Psoas muscle (tissue), 8 donors: Measurements from ENCODE around the gene GALNT9. TPM values are rescaled to one million over a fixed set of nuclear protein-coding genes. Genes with fewer than 3 reads are reported as not detected.
"Not testable (repeated sequence)": the region's sequence is repeated elsewhere in the genome, so short reads cannot be mapped to it uniquely, and the experiment has no call there.

Experiments
- ATAC-seq, 4 donors: fragments of 200-7000 bp; cut with Tn5 transposase; one replicate each; pipeline ENCODE4 v1.9.1; 2020; ENCODE audit warnings: moderate library complexity in 3 of 4, mild to moderate bottlenecking in 2 of 4
- DNase-seq, 2 donors: peaks; one replicate each; pipeline ENCODE4 v3.0.0-alpha.2; 2020
- H3K27ac ChIP-seq: fragments of 200-600 bp; one replicate; pipeline ENCODE4 v1.8.0; 2022
- H3K27me3 ChIP-seq, 3 donors: fragments of 200-600 bp in 1 of 3; one replicate each; pipeline versions ENCODE4 v1.6.1 to v1.8.0; 2013 to 2022; ENCODE audit warnings: low read length in 2 of 3, mild to moderate bottlenecking in 2 of 3, moderate library complexity in 1 of 3; ENCODE audit not compliant: insufficient read depth in 3 of 3
- H3K36me3 ChIP-seq, 2 donors: fragments of 200-600 bp in 1 of 2; one replicate each; pipeline versions ENCODE4 v1.6.1 to v1.8.0; 2013 to 2022; ENCODE audit warnings: low read depth in 1 of 2, mild to moderate bottlenecking in 1 of 2, moderate library complexity in 1 of 2; ENCODE audit not compliant: insufficient read depth in 1 of 2
- H3K4me1 ChIP-seq: fragments of 200-600 bp; one replicate; pipeline ENCODE4 v1.8.0; 2022
- H3K4me3 ChIP-seq: fragments of 200-600 bp; one replicate; pipeline ENCODE4 v1.8.0; 2022; ENCODE audit warnings: mild to moderate bottlenecking
- H3K9me3 ChIP-seq: fragments of 200-600 bp; one replicate; pipeline ENCODE4 v1.8.0; 2022
- WGBS, 3 donors: extraction: QIAGEN DNeasy Blood & Tissue Kit; methylation state at CpG; one replicate each; pipeline versions ENCODE4 v1.1.6 to v1.1.7; 2013; 5-methylcytosine and 5-hydroxymethylcytosine counted together
- intact Hi-C, 2 donors: fragments of 100-400 bp; cut with DNase I; formaldehyde crosslinking; loops; one replicate each; pipeline versions ENCODE4 v1.11.0 to v1.14.2; 2022
- polyA plus RNA-seq, 3 donors: library from polyadenylated mRNA; stranded (reverse); fragments of 200-250 nt; gene quantifications; one replicate each; pipeline ENCODE4 v1.2.3, GENCODE V29; 2013
- total RNA-seq, 4 donors: library from RNA; stranded (reverse); fragmentation: NEBNext Ultra II Directional in 2 of 4; extraction: Animal tissue kit (Norgen Biotek cat#: 25700) in 2 of 4; gene quantifications; one replicate each; pipeline versions ENCODE4 v1.2.1 to v1.2.4, GENCODE V29; 2021 to 2023
- TF ChIP-seq, protein P1 (sequence below): fragments of 200-600 bp; IDR thresholded peaks from one replicate; pipeline ENCODE4 v1.8.0; 2022; ENCODE audit warnings: antibody characterized with exemption
- donor health status: healthy with polysubstance abuse.
- donor health status: DM: no; HTN: no; CAD: no; lungs with moderate emphysema.
- donor health status: Bipolar disorder and iron deficiency.
- donor health status: healthy.
- donor health status: DM: yes; HTN: yes; CAD: no.
- donor health status: DM: no; HTN: no; CAD: no.
- donor health status: DM: no; HTN: no; CAD: no.
- donor health status: DM: yes; HTN: yes; CAD: no.

The GALNT9 gene
- total and polyA plus RNA-seq, 7 donors = 0.01 to 0.21 (median 0.08) TPM; not detected in 4

- intact Hi-C loops = loop anchor here (10.0 kb wide), 2 partner anchors 374 to 464 kb away; partner anchors contain the start of genes LRCOL1 (in 1 of the 2) and P2RX2 (in 1 of the 2)
- no peaks in the 10 kb centered on the region for H3K27me3 ChIP-seq
- 83 to 91% (median 88%) methylated on average over 4 to 6 of the region's 6 CpGs for WGBS, 3 donors
- H3K4me1 ChIP-seq = no peaks in the 10 kb centered on the region
- H3K27ac ChIP-seq = no peak overlapping the region
- ATAC-seq = no peak
- peak; percentile 10 to 41 for DNase-seq
- H3K36me3 ChIP-seq = peaks cover 0 to 38% of the 10 kb centered on the region in 2 donors
- H3K9me3 ChIP-seq = no peaks in the 10 kb centered on the region
- TF ChIP-seq, protein P1, sequence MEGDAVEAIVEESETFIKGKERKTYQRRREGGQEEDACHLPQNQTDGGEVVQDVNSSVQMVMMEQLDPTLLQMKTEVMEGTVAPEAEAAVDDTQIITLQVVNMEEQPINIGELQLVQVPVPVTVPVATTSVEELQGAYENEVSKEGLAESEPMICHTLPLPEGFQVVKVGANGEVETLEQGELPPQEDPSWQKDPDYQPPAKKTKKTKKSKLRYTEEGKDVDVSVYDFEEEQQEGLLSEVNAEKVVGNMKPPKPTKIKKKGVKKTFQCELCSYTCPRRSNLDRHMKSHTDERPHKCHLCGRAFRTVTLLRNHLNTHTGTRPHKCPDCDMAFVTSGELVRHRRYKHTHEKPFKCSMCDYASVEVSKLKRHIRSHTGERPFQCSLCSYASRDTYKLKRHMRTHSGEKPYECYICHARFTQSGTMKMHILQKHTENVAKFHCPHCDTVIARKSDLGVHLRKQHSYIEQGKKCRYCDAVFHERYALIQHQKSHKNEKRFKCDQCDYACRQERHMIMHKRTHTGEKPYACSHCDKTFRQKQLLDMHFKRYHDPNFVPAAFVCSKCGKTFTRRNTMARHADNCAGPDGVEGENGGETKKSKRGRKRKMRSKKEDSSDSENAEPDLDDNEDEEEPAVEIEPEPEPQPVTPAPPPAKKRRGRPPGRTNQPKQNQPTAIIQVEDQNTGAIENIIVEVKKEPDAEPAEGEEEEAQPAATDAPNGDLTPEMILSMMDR = no peak
- H3K4me3 ChIP-seq = no peak overlapping the region
Observed at GRCh38 chr12:132150780-132151144, 178.6 kb downstream of the GALNT9 start.

- DNase-seq = peak in 1 of 2 donors; percentile 48
- H3K4me1 ChIP-seq, H3K27me3 ChIP-seq, ATAC-seq, H3K9me3 ChIP-seq, H3K27ac ChIP-seq, H3K4me3 ChIP-seq, intact Hi-C loops: not testable (repeated sequence)
- peaks cover 0 to 43% of the 10 kb centered on the region in 2 donors for H3K36me3 ChIP-seq
- 95 to 98% (median 97%) methylated on average over 6 to 25 of the region's 32 CpGs for WGBS, 3 donors
Observed at GRCh38 chr12:132149526-132149925, 179.9 kb downstream of the GALNT9 start.

DNA sequence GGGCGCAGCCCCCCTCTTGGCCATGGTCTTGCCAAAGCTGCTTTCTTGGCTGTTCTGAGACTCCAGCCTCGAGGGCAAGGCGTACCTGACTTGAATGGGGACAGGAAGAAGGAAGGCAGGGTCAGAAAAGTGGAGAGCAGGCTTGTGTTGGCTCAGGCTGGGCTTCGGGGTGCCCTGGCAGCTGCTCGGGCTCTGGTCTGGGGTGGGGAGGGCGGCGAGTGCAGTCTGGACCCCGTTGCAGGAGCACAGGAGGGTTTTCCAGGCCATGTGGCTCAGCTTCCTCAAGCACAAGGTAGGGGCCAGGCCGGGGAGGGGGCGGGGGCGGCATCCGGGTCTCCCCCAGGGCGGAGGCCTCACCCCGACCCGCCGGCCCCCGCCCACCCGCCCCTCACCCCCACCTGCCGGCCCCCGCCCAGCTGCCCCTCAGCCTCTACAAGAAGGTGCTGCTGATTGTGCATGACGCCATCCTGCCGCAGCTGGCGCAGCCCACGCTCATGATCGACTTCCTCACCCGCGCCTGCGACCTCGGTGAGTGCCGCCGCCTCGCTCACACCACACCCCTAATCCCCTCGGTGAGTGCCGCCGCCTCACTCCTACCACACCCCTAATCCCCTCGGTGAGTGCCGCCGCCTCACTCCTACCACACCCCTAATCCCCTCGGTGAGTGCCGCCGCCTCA lies 180.9 kb downstream of the GALNT9 start:
- peaks cover 0 to 43% of the 10 kb centered on the region in 2 donors for H3K36me3 ChIP-seq
- no peak overlapping the region for H3K27ac ChIP-seq
- DNase-seq (peak; percentile 16 to 52), ATAC-seq (no peak)
- no peaks in the 10 kb centered on the region for H3K27me3 ChIP-seq
- H3K9me3 ChIP-seq = no peaks in the 10 kb centered on the region
- TF ChIP-seq, protein P1 = no peak
- H3K4me3 ChIP-seq = no peak overlapping the region
- peaks cover 6% of the 10 kb centered on the region for H3K4me1 ChIP-seq
- 90 to 93% (median 93%) methylated on average over 10 to 35 of the region's 41 CpGs for WGBS, 3 donors
- intact Hi-C loops = no loop called here

- ATAC-seq (no peak), DNase-seq (peak in 1 of 2 donors; percentile 51)
- intact Hi-C loops = no loop called here
- no peaks in the 10 kb centered on the region for H3K9me3 ChIP-seq
- no peak overlapping the region for H3K27ac ChIP-seq
- TF ChIP-seq, protein P1 = no peak
- H3K4me3 ChIP-seq = no peak overlapping the region
- H3K4me1 ChIP-seq = peaks cover 13% of the 10 kb centered on the region
- WGBS, 3 donors = 90 to 94% (median 92%) methylated on average over 35 to 38 of the region's 38 CpGs
- H3K27me3 ChIP-seq = no peaks in the 10 kb centered on the region
- H3K36me3 ChIP-seq = peaks cover 0 to 43% of the 10 kb centered on the region in 2 donors
Observed at GRCh38 chr12:132147423-132148367, 181.7 kb downstream of the GALNT9 start.
